ENCODE measurements around the gene RFTN2.
A peak's percentile ranks its signal among the peaks of the same experiment; 100 is the strongest.
"Not testable (repeated sequence)": the region's sequence is repeated elsewhere in the genome, so short reads cannot be mapped to it uniquely, and the experiment has no call there.

Gene RFTN2

GRCh38 chr2:197677483-197677882 is 2.1 kb upstream of the RFTN2 start:
- DNase-seq, result no peak
- in situ Hi-C loops (cut with HindIII; ENCODE audit: low pct_ligation_motif_present, low pct_unique_long_range_greater_than_20kb, low sequenced_read_pairs), result no loop called here

DNA sequence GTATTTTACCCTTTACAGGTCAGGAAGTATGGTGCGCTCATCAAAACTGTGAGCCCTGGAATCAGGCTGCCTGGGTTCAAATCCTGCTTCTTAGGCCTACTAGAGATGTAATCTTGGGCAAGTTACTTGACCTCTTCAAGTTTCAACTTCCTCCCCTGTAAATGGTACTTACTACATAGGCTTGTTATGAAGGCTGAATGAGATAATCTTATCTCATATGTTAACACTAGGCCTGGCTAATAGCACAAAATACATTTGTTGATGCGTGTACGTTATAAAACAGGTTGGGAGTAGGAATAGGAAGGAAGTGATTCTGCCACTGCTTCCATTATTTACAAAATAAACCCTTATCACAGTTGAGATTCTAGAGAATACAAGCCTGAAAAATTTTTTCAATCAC is 1.7 kb upstream of the RFTN2 start:
- DNase-seq, result no peak
- in situ Hi-C loops (cut with HindIII; ENCODE audit: low pct_ligation_motif_present, low pct_unique_long_range_greater_than_20kb, low sequenced_read_pairs), result no loop called here

DNA sequence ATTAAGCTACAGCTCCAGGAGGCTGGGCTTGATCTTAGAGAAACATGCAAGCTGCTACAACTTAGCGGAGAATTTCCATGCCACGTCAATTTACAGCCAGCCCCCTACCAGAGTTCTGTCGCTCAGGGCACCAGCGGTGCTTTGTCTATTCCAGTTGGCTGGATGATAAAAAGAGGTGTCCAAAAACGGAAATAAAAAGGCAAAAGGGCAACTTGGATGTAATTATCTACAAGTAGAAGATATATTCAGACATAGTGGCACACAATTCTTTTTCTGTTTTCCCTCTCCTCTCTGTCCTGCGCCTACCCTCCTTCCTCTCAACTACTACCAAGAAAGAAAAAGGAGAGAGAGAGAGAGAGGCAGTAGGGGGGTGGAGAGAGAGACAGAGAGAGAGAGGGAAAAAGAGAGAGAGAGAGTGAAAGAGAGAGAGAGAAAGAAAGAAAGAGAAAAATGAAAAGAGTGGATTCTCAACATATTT is 363 bp upstream of the RFTN2 start:
- in situ Hi-C loops (cut with HindIII; ENCODE audit: low pct_ligation_motif_present, low pct_unique_long_range_greater_than_20kb, low sequenced_read_pairs), result no loop called here
- DNase-seq, result no peak

DNA sequence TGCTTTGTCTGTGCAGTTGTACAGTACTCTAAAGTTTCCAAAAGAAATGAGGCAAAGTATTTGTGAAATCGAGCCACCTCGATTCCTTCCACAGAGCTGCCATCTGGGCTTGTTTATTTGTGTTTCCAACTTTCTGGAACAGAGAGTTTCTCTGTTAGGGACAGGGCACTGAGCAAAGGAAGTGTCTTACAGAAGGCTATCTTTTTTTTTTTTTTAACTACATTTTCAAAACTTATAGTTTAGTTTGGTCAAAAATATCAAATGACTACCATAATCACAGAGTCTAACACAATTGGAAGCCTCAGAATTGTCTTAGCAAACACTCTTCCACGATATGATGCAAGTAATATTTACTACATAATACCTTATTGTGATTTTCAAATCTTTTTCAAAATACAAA is 796 bp downstream of the RFTN2 start:
- no peak for DNase-seq
- in situ Hi-C loops (cut with HindIII; ENCODE audit: low pct_ligation_motif_present, low pct_unique_long_range_greater_than_20kb, low sequenced_read_pairs), result no loop called here

DNA sequence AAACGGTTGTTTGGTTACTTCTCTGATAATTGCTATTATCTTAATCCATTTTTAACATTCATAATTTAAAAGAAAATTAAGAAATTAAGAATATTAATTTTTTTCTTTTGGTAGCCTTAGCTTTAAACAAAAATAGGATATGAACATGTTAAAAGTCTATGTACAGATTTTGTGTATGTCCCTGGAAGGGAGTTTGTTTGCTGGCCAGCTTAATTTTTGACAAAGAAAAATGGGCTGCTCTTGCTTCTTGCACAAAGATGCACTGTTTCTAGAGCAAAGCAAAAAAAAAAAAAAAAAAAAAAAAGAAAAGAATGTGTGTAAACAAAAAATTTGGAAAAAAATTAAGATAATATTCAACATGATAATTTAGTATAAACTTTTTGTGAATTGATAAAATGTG is 1.3 kb downstream of the RFTN2 start:
- no peak for DNase-seq
- in situ Hi-C loops (cut with HindIII; ENCODE audit: low pct_ligation_motif_present, low pct_unique_long_range_greater_than_20kb, low sequenced_read_pairs), result no loop called here

- no peak for DNase-seq
- in situ Hi-C loops (cut with HindIII; ENCODE audit: low pct_ligation_motif_present, low pct_unique_long_range_greater_than_20kb, low sequenced_read_pairs), result no loop called here
These were observed 1.8 kb downstream of the RFTN2 start for GRCh38 chr2:197673606-197674005.

DNA sequence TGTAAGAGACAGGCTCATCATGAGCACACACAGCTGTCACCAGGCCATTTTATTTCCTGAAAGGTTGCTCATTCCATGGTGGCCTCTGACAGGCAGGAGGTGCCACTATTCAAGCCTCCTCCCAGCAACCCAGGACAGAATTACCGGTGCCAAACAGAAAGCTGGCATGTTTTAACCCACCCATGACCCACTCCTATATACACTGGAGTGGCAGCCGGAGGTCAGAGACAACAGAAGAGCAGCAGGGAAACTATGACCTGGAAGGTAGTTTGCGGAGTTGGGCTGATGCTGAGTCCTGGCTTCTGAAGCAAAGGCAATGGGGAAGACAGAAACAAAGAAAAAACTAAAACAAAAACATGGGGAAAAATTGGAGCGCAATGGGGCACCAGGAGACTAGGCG is 2.3 kb downstream of the RFTN2 start:
- in situ Hi-C loops (cut with HindIII; ENCODE audit: low pct_ligation_motif_present, low pct_unique_long_range_greater_than_20kb, low sequenced_read_pairs), result no loop called here
- no peak for DNase-seq

GRCh38 chr2:197672371-197672893 is 3.0 kb downstream of the RFTN2 start:
- DNase-seq, result peak; percentile 22
- in situ Hi-C loops (cut with HindIII; ENCODE audit: low pct_ligation_motif_present, low pct_unique_long_range_greater_than_20kb, low sequenced_read_pairs), result no loop called here

DNA sequence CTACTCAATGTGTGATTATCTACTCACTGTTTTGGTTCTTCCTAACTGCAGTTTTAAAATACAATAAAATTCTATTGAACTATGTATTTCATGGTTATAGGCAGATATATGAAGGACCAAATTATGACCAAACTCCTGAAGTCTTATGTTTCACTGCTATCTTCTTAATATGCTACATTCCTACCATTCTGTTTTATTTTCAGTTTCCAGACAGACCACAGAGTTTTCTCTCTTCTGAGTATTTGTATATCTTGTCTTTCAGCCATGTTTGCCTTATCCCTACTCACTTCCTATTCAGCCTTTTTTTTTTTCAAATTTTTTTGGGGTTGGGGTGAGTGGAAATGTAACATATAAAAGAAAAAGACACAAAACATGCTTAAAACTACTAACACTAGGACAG is 6.3 kb downstream of the RFTN2 start:
- no peak for DNase-seq
- in situ Hi-C loops (cut with HindIII; ENCODE audit: low pct_ligation_motif_present, low pct_unique_long_range_greater_than_20kb, low sequenced_read_pairs), result no loop called here

DNA sequence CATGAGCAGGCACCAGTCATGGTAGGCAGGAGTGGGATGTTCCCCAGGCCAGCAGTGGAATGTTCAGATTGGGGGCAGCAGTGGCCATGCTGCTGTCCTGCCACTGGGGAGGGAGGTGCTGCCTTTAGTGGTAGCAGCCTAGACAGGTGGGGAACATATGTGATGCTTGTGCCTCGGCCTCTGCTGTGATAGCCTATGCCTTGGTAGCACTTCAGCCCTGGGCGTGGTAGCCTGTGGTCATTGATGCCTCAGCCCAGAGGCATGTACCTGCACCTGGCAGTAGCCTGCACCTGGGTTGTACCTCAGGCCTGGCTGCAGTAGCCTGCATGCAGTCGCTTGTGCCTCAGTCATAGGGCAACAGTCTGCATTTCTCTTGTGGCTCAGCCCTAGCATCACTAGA is 7.1 kb downstream of the RFTN2 start:
- in situ Hi-C loops (cut with HindIII; ENCODE audit: low pct_ligation_motif_present, low pct_unique_long_range_greater_than_20kb, low sequenced_read_pairs), result no loop called here
- DNase-seq, result no peak

- DNase-seq, result no peak
- in situ Hi-C loops (cut with HindIII; ENCODE audit: low pct_ligation_motif_present, low pct_unique_long_range_greater_than_20kb, low sequenced_read_pairs), result no loop called here
These were observed 9.1 kb downstream of the RFTN2 start for GRCh38 chr2:197666277-197666676.

DNA sequence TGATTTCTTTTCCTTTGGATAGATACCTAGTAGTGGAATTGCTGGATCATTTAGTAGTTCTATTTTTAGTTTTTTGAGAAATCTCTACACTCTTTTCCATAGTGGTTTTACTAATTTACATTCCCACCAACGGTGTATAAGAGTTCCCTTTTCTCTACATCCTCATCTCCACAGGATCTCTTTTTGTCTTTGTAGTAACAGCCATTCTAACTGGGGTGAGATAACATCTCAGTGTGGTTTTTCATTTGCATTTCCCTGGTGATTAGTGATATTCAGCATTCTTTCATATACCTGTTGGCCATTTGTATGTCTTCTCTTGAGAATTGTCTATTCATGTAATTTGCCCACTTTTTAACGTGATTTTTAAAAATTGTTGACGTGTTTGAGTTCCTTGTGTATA is 13.8 kb downstream of the RFTN2 start:
- in situ Hi-C loops (cut with HindIII; ENCODE audit: low pct_ligation_motif_present, low pct_unique_long_range_greater_than_20kb, low sequenced_read_pairs), result no loop called here
- no peak for DNase-seq

- no peak for DNase-seq
- in situ Hi-C loops (cut with HindIII; ENCODE audit: low pct_ligation_motif_present, low pct_unique_long_range_greater_than_20kb, low sequenced_read_pairs), result no loop called here
These were observed 17.8 kb downstream of the RFTN2 start for GRCh38 chr2:197657562-197657961.

- in situ Hi-C loops (cut with HindIII; ENCODE audit: low pct_ligation_motif_present, low pct_unique_long_range_greater_than_20kb, low sequenced_read_pairs), result no loop called here
- no peak for DNase-seq
These were observed 27.3 kb downstream of the RFTN2 start for GRCh38 chr2:197647961-197648690.

DNA sequence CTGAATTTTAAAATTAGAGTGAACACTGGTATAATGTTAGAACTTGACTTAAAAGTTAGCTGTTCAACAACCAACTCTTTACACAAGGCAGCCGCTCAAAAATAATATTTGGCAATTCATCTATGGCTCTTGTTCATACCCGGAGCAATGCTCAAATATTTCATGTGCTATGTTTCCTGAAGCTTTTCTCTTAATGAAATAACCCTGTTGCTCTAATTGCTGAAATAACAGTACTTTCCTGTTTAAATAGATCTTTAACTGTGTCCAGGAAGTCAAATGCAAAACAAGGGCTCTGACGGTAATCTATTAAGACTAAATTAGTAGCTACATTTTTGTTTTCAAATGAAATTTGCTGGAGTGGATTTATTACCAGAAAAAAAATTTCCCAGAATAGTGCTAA is 33.7 kb downstream of the RFTN2 start:
- DNase-seq, result no peak
- in situ Hi-C loops (cut with HindIII; ENCODE audit: low pct_ligation_motif_present, low pct_unique_long_range_greater_than_20kb, low sequenced_read_pairs), result no loop called here

DNA sequence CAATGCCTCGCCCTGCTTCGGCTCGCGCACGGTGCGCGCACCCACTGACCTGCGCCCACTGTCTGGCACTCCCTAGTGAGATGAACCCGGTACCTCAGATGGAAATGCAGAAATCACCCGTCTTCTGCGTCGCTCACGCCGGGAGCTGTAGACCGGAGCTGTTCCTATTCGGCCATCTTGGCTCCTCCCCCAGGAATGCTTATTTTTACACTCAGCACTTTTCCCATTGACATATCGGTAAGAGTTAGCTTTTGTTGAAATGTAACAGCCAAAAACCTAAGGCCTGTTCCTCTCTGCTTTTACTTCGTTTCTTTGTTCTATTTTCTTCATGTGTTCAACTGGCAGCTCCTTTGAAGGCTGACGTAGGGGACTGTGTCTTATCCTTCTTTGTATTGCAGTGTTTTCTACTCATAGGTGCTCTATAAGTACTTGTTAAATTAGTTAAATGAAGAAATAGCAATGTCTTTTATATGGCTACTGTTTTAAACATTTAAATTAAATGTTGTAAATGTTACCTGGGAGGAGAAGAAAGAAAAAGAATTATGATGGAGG is 34.7 kb downstream of the RFTN2 start:
- in situ Hi-C loops (cut with HindIII; ENCODE audit: low pct_ligation_motif_present, low pct_unique_long_range_greater_than_20kb, low sequenced_read_pairs); DNase-seq: not testable (repeated sequence)

- in situ Hi-C loops (cut with HindIII; ENCODE audit: low pct_ligation_motif_present, low pct_unique_long_range_greater_than_20kb, low sequenced_read_pairs), result no loop called here
- DNase-seq, result no peak
These were observed 42.2 kb downstream of the RFTN2 start for GRCh38 chr2:197633109-197633657.

DNA sequence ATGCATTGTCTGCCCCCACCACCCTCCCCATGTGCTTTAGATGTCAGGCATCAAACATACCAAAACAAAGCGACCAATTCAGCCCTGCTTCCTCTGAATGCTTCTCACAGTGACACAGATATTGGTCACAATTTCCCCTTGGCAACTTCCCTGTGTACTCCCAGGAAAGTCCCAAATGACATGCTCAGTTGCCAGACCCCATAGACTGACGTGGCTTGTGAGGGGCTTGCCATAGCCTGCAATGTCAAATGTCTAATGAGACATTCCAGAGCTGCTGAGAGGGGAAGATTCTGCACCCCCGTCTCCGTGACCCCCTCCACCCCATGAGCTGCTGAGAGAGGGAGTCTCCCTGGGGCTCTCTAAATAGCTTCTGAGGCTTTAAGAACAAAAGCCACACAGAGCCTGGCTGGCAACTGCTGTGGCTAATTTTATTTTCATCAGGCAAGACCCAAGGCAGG is 47.3 kb downstream of the RFTN2 start:
- in situ Hi-C loops (cut with HindIII; ENCODE audit: low pct_ligation_motif_present, low pct_unique_long_range_greater_than_20kb, low sequenced_read_pairs), result no loop called here
- no peak for DNase-seq

DNA sequence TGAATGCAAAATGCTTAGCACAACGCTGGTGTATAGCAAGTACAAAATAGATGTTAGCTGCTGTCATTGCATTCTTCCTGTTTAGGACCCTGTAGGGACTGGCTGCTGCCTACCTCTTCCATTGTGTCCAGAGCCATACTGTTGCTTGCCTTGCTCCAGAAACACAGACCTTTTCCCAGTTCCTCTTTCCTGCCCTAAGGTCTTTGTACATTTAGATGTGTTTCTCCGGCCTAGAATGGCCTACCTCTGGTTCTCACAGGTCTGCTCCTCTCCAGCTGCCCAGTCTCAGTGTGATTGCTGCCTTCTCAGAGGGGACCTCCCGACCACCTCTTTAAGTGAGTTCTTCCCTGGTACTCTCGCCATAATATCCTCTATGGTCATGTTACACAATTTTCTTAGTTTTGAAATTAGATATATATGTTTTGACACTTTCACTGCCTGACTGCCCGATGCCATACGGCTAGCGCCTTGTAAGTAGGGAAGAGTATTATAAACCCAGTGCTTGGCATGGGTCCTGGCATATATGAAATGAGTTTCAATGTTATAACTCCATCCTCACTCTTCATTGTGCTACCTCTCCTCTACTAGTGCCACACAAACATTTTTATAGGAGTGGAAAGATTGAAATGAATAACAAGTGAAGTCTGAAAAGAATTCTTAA is 48.3 kb downstream of the RFTN2 start:
- no peak for DNase-seq
- in situ Hi-C loops (cut with HindIII; ENCODE audit: low pct_ligation_motif_present, low pct_unique_long_range_greater_than_20kb, low sequenced_read_pairs), result no loop called here

All from ACHN (cell line).